Gastrocnemius medialis (tissue), 4 donors: ENCODE measurements around the gene ARID1B.

Experiments
- CTCF ChIP-seq, 5 experiments: fragments of 450-650 bp in 3 of 5; fragments of 200-600 bp in 2 of 5; sonication (generic) in 2 of 5; IDR thresholded peaks in 4 of 5; conservative IDR thresholded peaks in 1 of 5; 1 replicate in 4 of 5; 2 replicates in 1 of 5; pipeline ENCODE4 v1.5.1; 2016 to 2019; ENCODE audit warnings: antibody characterized with exemption in 5 of 5, mild to moderate bottlenecking in 3 of 5, moderate library complexity in 3 of 5
- POLR2A ChIP-seq, 2 donors: fragments of 450-650 bp; IDR thresholded peaks; one replicate each; pipeline ENCODE4 v1.6.1; 2017; ENCODE audit warnings: antibody characterized with exemption in 2 of 2, mild to moderate bottlenecking in 2 of 2, moderate library complexity in 2 of 2

- no peak for TF ChIP-seq CTCF (IDR thresholded peaks at IDR 0.05 in 4 of 5, conservative IDR thresholded peaks at IDR 0.05 in 1 of 5)
- no peak for TF ChIP-seq POLR2A (IDR thresholded peaks at IDR 0.05)
Observed at GRCh38 chr6:157206359-157206815, 429.2 kb downstream of the ARID1B start.
